HCT116 (cell line): ENCODE measurements around the gene FADS6. TPM values are rescaled to one million over a fixed set of nuclear protein-coding genes. Genes with fewer than 3 reads are reported as not detected.

ENCODE experiments used
- ATAC-seq: fragments of 200-7000 bp; cut with Tn5 transposase; 2 replicates; pipeline ENCODE4 v1.9.1; 2020; ENCODE audit warnings: mild to moderate bottlenecking, moderate library complexity
- BruUV-seq: library from RNA; stranded (reverse); fragments of 400-500 nt; replicated peaks from 2 replicates; lab custom pipeline; 2021; lab: Mats Ljungman, UMichigan
- CTCF ChIA-PET: fragments of 300-600 bp; sonication (Branson Sonifier 250); formaldehyde crosslinking; loops from one replicate; lab custom pipeline; 2021; ENCODE audit warnings: antibody characterized with exemption; lab: Charles Lee
- POLR2A ChIA-PET: fragments of 300-600, 350-600 bp; sonication (Branson Sonifier 250); formaldehyde crosslinking; loops from one replicate; lab custom pipeline; 2021; ENCODE audit warnings: antibody characterized with exemption; lab: Charles Lee
- RAD21 ChIA-PET, 2 experiments: fragments of 300-600 bp; sonication (Branson Sonifier 250); formaldehyde crosslinking; loops; one replicate each; lab custom pipeline; 2023; ENCODE audit warnings: low total read pairs in 2 of 2; ENCODE audit not compliant: uncharacterized antibody in 2 of 2, unreplicated experiment in 2 of 2, low non-redundant PET in 1 of 2; lab: Charles Lee
- DNase-seq: peaks from one replicate; pipeline ENCODE4 v3.0.0-alpha.2; 2010; ENCODE audit warnings: low read depth, low spot score
- H2AFZ ChIP-seq: fragments of 200-600 bp; shearing (Covaris generic), sonication (generic); 2 replicates; pipeline ENCODE4 v1.6.1; 2017; ENCODE audit warnings: low read depth, mixed run types, mixed read lengths, antibody characterized with exemption, low read length; ENCODE audit not compliant: poor library complexity, severe bottlenecking
- H3K27ac ChIP-seq: 2 replicates; pipeline ENCODE4 v1.5.1; 2012; ENCODE audit warnings: low read depth, low read length
- H3K27me3 ChIP-seq: fragments of 200-600 bp; sonication (generic); 2 replicates; pipeline ENCODE4 v1.6.1; 2016; ENCODE audit warnings: mixed run types, low read length, mixed read lengths; ENCODE audit not compliant: insufficient read depth
- H3K36me3 ChIP-seq, 2 experiments: fragments of 200-500 bp in 1 of 2; fragments of 200-600 bp in 1 of 2; sonication (Bioruptor generic) in 1 of 2; sonication (generic) in 1 of 2; 2 replicates each; pipeline versions ENCODE4 v1.5.1 to v1.6.1; 2014 to 2016; ENCODE audit warnings: low read length in 2 of 2, inconsistent platforms in 1 of 2, mixed read lengths in 1 of 2, mixed run types in 1 of 2; ENCODE audit not compliant: insufficient read depth in 2 of 2, control insufficient read depth in 1 of 2
- H3K4me1 ChIP-seq, 2 experiments: fragments of 200-600 bp in 1 of 2; sonication (generic) in 1 of 2; 2 replicates each; pipeline versions ENCODE4 v1.5.1 to v1.6.1; 2012 to 2017; ENCODE audit warnings: low read length in 2 of 2, inconsistent platforms in 1 of 2, mild to moderate bottlenecking in 1 of 2, mixed read lengths in 1 of 2, mixed run types in 1 of 2, moderate library complexity in 1 of 2; ENCODE audit not compliant: insufficient read depth in 2 of 2, control insufficient read depth in 1 of 2
- H3K4me2 ChIP-seq: fragments of 200-600 bp; sonication (generic); 2 replicates; pipeline ENCODE4 v1.6.1; 2017; ENCODE audit warnings: mixed run types, low read length, mixed read lengths
- H3K4me3 ChIP-seq, 2 experiments: fragments of 200-600 bp in 1 of 2; sonication (generic) in 1 of 2; replicated peaks in 1 of 2; 2 replicates each; pipeline ENCODE4 v1.5.1; 2011 to 2016; ENCODE audit warnings: low read length in 2 of 2, control low read depth in 1 of 2, low read depth in 1 of 2, mild to moderate bottlenecking in 1 of 2, mixed read lengths in 1 of 2, mixed run types in 1 of 2
- H3K79me2 ChIP-seq: fragments of 200-600 bp; sonication (generic); 2 replicates; pipeline ENCODE4 v1.6.1; 2017; ENCODE audit warnings: mild to moderate bottlenecking, mixed run types, low read length, moderate library complexity, mixed read lengths; ENCODE audit not compliant: insufficient read depth
- H3K9ac ChIP-seq: fragments of 200-600 bp; sonication (generic); 2 replicates; pipeline ENCODE4 v1.6.1; 2016; ENCODE audit warnings: low read length, mixed read lengths
- H3K9me2 ChIP-seq: fragments of 200-600 bp; sonication (generic), shearing (Covaris generic); 2 replicates; pipeline ENCODE4 v1.6.1; 2017; ENCODE audit warnings: mixed run types, mild to moderate bottlenecking, moderate library complexity; ENCODE audit not compliant: insufficient read depth
- H3K9me3 ChIP-seq, 2 experiments: fragments of 200-500 bp in 1 of 2; fragments of 200-600 bp in 1 of 2; sonication (Bioruptor generic) in 1 of 2; sonication (generic) in 1 of 2; 2 replicates each; pipeline ENCODE4 v1.6.1; 2014 to 2017; ENCODE audit warnings: low read length in 2 of 2, mixed read lengths in 2 of 2, inconsistent platforms in 1 of 2, low read depth in 1 of 2, mild to moderate bottlenecking in 1 of 2, mixed run types in 1 of 2, moderate library complexity in 1 of 2; ENCODE audit not compliant: control insufficient read depth in 1 of 2, insufficient read depth in 1 of 2
- H4K20me1 ChIP-seq: fragments of 200-600 bp; sonication (generic), shearing (Covaris generic); 2 replicates; pipeline ENCODE4 v1.6.1; 2017; ENCODE audit warnings: mixed run types, mild to moderate bottlenecking, moderate library complexity; ENCODE audit not compliant: insufficient read depth
- CBX3 ChIP-seq: IDR thresholded peaks from 2 replicates; pipeline ENCODE4 v1.6.1; 2012; ENCODE audit warnings: low read depth
- CEBPB ChIP-seq: IDR thresholded peaks from 2 replicates; pipeline ENCODE4 v1.6.1; 2012; ENCODE audit warnings: low read depth
- ELF1 ChIP-seq: IDR thresholded peaks from 2 replicates; pipeline ENCODE4 v1.6.1; 2012; ENCODE audit warnings: low read depth, borderline replicate concordance
- EZH2phosphoT487 ChIP-seq: fragments of 200-600 bp; IDR thresholded peaks from 2 replicates; pipeline ENCODE4 v1.6.1; 2018; ENCODE audit warnings: antibody characterized with exemption, borderline replicate concordance
- FOSL1 ChIP-seq: IDR thresholded peaks from 2 replicates; pipeline ENCODE4 v1.6.1; 2012; ENCODE audit warnings: low read depth
- JUND ChIP-seq: IDR thresholded peaks from 2 replicates; pipeline ENCODE4 v1.6.1; 2012
- POLR2AphosphoS5 ChIP-seq: IDR thresholded peaks from 2 replicates; pipeline ENCODE4 v1.6.1; 2011; ENCODE audit warnings: mild to moderate bottlenecking, low read depth, low read length, moderate library complexity
- RAD21 ChIP-seq: IDR thresholded peaks from 2 replicates; pipeline ENCODE4 v1.6.1; 2012; ENCODE audit warnings: low read depth, mild to moderate bottlenecking
- SIN3A ChIP-seq: IDR thresholded peaks from 2 replicates; pipeline ENCODE4 v1.6.1; 2012; ENCODE audit warnings: low read depth
- SRF ChIP-seq: IDR thresholded peaks from 2 replicates; pipeline ENCODE4 v1.6.1; 2012; ENCODE audit warnings: low read depth
- YY1 ChIP-seq: IDR thresholded peaks from 2 replicates; pipeline ENCODE4 v1.6.1; 2011; ENCODE audit warnings: low read length, low read depth, moderate library complexity, mild to moderate bottlenecking; ENCODE audit not compliant: insufficient replicate concordance; ENCODE audit errors: extremely low read depth
- ZNF274 ChIP-seq: fragments of 200-500 bp; sonication (Bioruptor generic); IDR thresholded peaks from 2 replicates; pipeline ENCODE4 v1.6.1; 2014; ENCODE audit warnings: mild to moderate bottlenecking, low read depth, low read length, inconsistent platforms
- intact Hi-C: fragments of 100-400 bp; cut with micrococcal nuclease; formaldehyde crosslinking; loops from 2 replicates; pipeline ENCODE4 v1.10.0; 2022
- total RNA-seq: library from RNA; stranded (reverse); gene quantifications from one replicate; pipeline ENCODE4 v1.2.1, GENCODE V29; 2021; ENCODE audit not compliant: unreplicated experiment
- TF ChIP-seq, protein P1 (sequence below): IDR thresholded peaks from 2 replicates; pipeline ENCODE4 v1.6.1; 2011; ENCODE audit warnings: mild to moderate bottlenecking, low read length, moderate library complexity; ENCODE audit not compliant: insufficient replicate concordance; ENCODE audit errors: extremely low read depth
- TF ChIP-seq, protein P2 (sequence below): IDR thresholded peaks from 2 replicates; pipeline ENCODE4 v1.6.1; 2012
- TF ChIP-seq, protein P3 (sequence below), 3 experiments: fragments of 200-600 bp in 1 of 3; sonication (generic) in 1 of 3; IDR thresholded peaks in 2 of 3; conservative IDR thresholded peaks in 1 of 3; 2 replicates each; pipeline ENCODE4 v1.5.1; 2012 to 2017; ENCODE audit warnings: low read depth in 2 of 3, low read length in 2 of 3, antibody characterized with exemption in 1 of 3, borderline replicate concordance in 1 of 3, control low read depth in 1 of 3, mild to moderate bottlenecking in 1 of 3, mixed read lengths in 1 of 3, mixed run types in 1 of 3, moderate library complexity in 1 of 3; ENCODE audit not compliant: insufficient read depth in 1 of 3
- TF ChIP-seq, protein P4 (sequence below): IDR thresholded peaks from 2 replicates; pipeline ENCODE4 v1.6.1; 2012; ENCODE audit warnings: low read depth

Gene FADS6
- total RNA-seq, 1 experiment from 2014 or later, result not detected

DNA sequence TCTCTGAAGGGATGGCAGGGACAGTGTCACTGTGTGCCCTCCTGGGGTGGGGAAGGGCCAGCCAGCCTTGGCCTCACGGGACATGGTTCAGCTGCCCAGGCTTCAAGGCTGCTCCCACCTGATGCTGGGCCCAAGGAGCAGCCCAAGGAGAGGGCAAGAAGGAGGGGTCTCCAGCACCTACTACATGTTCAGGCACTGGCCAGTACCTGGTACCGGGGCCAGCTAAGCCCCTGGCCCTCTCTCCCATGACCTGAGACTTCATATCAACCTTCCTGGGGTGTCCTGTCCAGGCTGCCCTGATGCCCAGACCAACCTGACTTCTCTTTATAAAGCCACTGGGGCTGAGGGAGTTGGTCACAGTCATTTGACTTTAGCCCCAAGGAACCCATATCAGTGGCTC is 28.3 kb upstream of the FADS6 start:
- Histone ChIP-seq H4K20me1 (no peaks in the 10 kb centered on the region), H3K36me3 (peaks cover 0 to 2% of the 10 kb centered on the region in 2 experiments; a peak in 1 of 4 replicates), H3K27ac (peak overlapping the region; percentile 13; the same call in 1 of the 2 replicates), H2AFZ (no peak overlapping the region), H3K4me3 (no peak overlapping the region), H3K4me1 (peaks cover 16 to 34% of the 10 kb centered on the region in 2 experiments), H3K9me2 (no peaks in the 10 kb centered on the region), H3K9ac (no peak overlapping the region), H3K4me2 (peak overlapping the region; percentile 18; the same call in 1 of the 2 replicates), H3K27me3 (peaks cover 4% of the 10 kb centered on the region; the same call in 1 of the 2 replicates), H3K79me2 (no peaks in the 10 kb centered on the region), H3K9me3 (no peaks in the 10 kb centered on the region)
- POLR2A ChIA-PET, result no interaction called here
- no peak for DNase-seq
- no peak for ATAC-seq
- intact Hi-C loops, result no loop called here
- CTCF ChIA-PET, result interaction anchor here (1.7 kb wide), 1 partner anchor 49 kb away, joined by 6 read pairs; the partner anchor contains the start of gene FDXR
- RAD21 ChIA-PET, result interaction anchor here in 1 of 2 experiments (0.6 kb wide), 1 partner anchor 50 kb away, joined by 10 read pairs; no protein-coding TSS in a partner anchor
- TF ChIP-seq, protein P1, sequence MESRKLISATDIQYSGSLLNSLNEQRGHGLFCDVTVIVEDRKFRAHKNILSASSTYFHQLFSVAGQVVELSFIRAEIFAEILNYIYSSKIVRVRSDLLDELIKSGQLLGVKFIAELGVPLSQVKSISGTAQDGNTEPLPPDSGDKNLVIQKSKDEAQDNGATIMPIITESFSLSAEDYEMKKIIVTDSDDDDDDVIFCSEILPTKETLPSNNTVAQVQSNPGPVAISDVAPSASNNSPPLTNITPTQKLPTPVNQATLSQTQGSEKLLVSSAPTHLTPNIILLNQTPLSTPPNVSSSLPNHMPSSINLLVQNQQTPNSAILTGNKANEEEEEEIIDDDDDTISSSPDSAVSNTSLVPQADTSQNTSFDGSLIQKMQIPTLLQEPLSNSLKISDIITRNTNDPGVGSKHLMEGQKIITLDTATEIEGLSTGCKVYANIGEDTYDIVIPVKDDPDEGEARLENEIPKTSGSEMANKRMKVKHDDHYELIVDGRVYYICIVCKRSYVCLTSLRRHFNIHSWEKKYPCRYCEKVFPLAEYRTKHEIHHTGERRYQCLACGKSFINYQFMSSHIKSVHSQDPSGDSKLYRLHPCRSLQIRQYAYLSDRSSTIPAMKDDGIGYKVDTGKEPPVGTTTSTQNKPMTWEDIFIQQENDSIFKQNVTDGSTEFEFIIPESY, result no peak
- TF ChIP-seq ELF1, result no peak
- no peak for TF ChIP-seq YY1
- no peak for TF ChIP-seq SRF
- no peak for TF ChIP-seq RAD21
- no peak for TF ChIP-seq CBX3
- TF ChIP-seq, protein P2, sequence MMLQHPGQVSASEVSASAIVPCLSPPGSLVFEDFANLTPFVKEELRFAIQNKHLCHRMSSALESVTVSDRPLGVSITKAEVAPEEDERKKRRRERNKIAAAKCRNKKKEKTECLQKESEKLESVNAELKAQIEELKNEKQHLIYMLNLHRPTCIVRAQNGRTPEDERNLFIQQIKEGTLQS, result no peak
- no peak for TF ChIP-seq JUND
- TF ChIP-seq, protein P3, sequence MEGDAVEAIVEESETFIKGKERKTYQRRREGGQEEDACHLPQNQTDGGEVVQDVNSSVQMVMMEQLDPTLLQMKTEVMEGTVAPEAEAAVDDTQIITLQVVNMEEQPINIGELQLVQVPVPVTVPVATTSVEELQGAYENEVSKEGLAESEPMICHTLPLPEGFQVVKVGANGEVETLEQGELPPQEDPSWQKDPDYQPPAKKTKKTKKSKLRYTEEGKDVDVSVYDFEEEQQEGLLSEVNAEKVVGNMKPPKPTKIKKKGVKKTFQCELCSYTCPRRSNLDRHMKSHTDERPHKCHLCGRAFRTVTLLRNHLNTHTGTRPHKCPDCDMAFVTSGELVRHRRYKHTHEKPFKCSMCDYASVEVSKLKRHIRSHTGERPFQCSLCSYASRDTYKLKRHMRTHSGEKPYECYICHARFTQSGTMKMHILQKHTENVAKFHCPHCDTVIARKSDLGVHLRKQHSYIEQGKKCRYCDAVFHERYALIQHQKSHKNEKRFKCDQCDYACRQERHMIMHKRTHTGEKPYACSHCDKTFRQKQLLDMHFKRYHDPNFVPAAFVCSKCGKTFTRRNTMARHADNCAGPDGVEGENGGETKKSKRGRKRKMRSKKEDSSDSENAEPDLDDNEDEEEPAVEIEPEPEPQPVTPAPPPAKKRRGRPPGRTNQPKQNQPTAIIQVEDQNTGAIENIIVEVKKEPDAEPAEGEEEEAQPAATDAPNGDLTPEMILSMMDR (IDR thresholded peaks at IDR 0.05 in 2 of 3, conservative IDR thresholded peaks at IDR 0.05 in 1 of 3; ENCODE audit: borderline replicate concordance in 1 of 3, insufficient read depth in 1 of 3, low read depth in 2 of 3, low read length in 2 of 3), result no peak
- no peak for TF ChIP-seq FOSL1
- TF ChIP-seq, protein P4, sequence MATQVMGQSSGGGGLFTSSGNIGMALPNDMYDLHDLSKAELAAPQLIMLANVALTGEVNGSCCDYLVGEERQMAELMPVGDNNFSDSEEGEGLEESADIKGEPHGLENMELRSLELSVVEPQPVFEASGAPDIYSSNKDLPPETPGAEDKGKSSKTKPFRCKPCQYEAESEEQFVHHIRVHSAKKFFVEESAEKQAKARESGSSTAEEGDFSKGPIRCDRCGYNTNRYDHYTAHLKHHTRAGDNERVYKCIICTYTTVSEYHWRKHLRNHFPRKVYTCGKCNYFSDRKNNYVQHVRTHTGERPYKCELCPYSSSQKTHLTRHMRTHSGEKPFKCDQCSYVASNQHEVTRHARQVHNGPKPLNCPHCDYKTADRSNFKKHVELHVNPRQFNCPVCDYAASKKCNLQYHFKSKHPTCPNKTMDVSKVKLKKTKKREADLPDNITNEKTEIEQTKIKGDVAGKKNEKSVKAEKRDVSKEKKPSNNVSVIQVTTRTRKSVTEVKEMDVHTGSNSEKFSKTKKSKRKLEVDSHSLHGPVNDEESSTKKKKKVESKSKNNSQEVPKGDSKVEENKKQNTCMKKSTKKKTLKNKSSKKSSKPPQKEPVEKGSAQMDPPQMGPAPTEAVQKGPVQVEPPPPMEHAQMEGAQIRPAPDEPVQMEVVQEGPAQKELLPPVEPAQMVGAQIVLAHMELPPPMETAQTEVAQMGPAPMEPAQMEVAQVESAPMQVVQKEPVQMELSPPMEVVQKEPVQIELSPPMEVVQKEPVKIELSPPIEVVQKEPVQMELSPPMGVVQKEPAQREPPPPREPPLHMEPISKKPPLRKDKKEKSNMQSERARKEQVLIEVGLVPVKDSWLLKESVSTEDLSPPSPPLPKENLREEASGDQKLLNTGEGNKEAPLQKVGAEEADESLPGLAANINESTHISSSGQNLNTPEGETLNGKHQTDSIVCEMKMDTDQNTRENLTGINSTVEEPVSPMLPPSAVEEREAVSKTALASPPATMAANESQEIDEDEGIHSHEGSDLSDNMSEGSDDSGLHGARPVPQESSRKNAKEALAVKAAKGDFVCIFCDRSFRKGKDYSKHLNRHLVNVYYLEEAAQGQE, result no peak
- no peak for TF ChIP-seq SIN3A
- no peak for TF ChIP-seq CEBPB
- no peak for TF ChIP-seq EZH2phosphoT487
- no peak for TF ChIP-seq ZNF274
- TF ChIP-seq POLR2AphosphoS5, result no peak
- BruUV-seq, result no TSS peak
